SU-DHL-6 (cell line): ENCODE measurements around the gene RAE1.

Experiments
- H2AFZ ChIP-seq: fragments of 200-600 bp; sonication (generic); 2 replicates; pipeline ENCODE4 v1.6.1; 2014; ENCODE audit warnings: low read depth, mild to moderate bottlenecking, moderate library complexity, mixed read lengths, antibody characterized with exemption, low read length; ENCODE audit not compliant: severe bottlenecking
- H3F3A ChIP-seq: fragments of 200-600 bp; shearing (Covaris generic); 2 replicates; pipeline ENCODE4 v1.6.0; 2016; ENCODE audit warnings: antibody characterized with exemption, mild to moderate bottlenecking; ENCODE audit not compliant: insufficient read depth
- H3K27ac ChIP-seq: fragments of 200-600 bp; sonication (generic); 2 replicates; pipeline ENCODE4 v1.5.1; 2016; ENCODE audit warnings: low read depth, mild to moderate bottlenecking, low read length, moderate library complexity, mixed read lengths
- H3K27me3 ChIP-seq: fragments of 200-600 bp; sonication (generic), shearing (Covaris generic); 2 replicates; pipeline ENCODE4 v1.6.0; 2014; ENCODE audit warnings: mild to moderate bottlenecking, low read length
- H3K36me3 ChIP-seq: fragments of 200-600 bp; sonication (generic); 2 replicates; pipeline ENCODE4 v1.6.1; 2014; ENCODE audit warnings: mild to moderate bottlenecking, low read length, mixed read lengths
- H3K4me2 ChIP-seq: fragments of 300-600, 200-600 bp; shearing (Covaris generic), sonication (generic); 2 replicates; pipeline ENCODE4 v1.6.0; 2014; ENCODE audit warnings: low read length, low read depth, mild to moderate bottlenecking; ENCODE audit not compliant: poor library complexity, severe bottlenecking
- H3K4me3 ChIP-seq: fragments of 200-600 bp; sonication (generic); 2 replicates; pipeline ENCODE4 v1.5.1; 2014; ENCODE audit warnings: antibody characterized with exemption, low read length, mild to moderate bottlenecking, mixed read lengths; ENCODE audit not compliant: insufficient read depth, poor library complexity, severe bottlenecking
- H3K79me2 ChIP-seq: fragments of 200-600 bp; sonication (generic); 2 replicates; pipeline ENCODE4 v1.6.1; 2014; ENCODE audit warnings: mild to moderate bottlenecking, low read length, moderate library complexity; ENCODE audit not compliant: insufficient read depth
- H3K9ac ChIP-seq: fragments of 200-600 bp; sonication (generic); 2 replicates; pipeline ENCODE4 v1.7.0; 2014; ENCODE audit warnings: mild to moderate bottlenecking, low read length
- H3K9me2 ChIP-seq: fragments of 200-600 bp; sonication (generic); replicated peaks from 2 replicates; pipeline ENCODE4 v1.6.1; 2014; ENCODE audit warnings: low read length; ENCODE audit not compliant: insufficient read depth
- H3K9me3 ChIP-seq: fragments of 200-600 bp; sonication (generic); 2 replicates; pipeline ENCODE4 v1.6.1; 2014; ENCODE audit warnings: low read length, mixed read lengths; ENCODE audit not compliant: insufficient read depth
- H4K20me1 ChIP-seq: fragments of 200-600 bp; sonication (generic); 2 replicates; pipeline ENCODE4 v1.6.1; 2014; ENCODE audit warnings: low read depth, mild to moderate bottlenecking, antibody characterized with exemption, low read length, moderate library complexity, mixed read lengths
- EZH2phosphoT487 ChIP-seq: fragments of 200-600 bp; sonication (generic), shearing (Covaris generic); conservative IDR thresholded peaks from 2 replicates; pipeline ENCODE4 v1.6.1; 2018; ENCODE audit warnings: mild to moderate bottlenecking, antibody characterized with exemption, low read length, moderate library complexity, mixed read lengths
- TF ChIP-seq, protein P1 (sequence below): fragments of 200-600 bp; sonication (generic); IDR thresholded peaks from one replicate; pipeline ENCODE4 v1.5.1; 2017; ENCODE audit warnings: antibody characterized with exemption, mild to moderate bottlenecking, low read length, moderate library complexity; ENCODE audit not compliant: insufficient read depth, poor library complexity, severe bottlenecking

RAE1 gene

DNA sequence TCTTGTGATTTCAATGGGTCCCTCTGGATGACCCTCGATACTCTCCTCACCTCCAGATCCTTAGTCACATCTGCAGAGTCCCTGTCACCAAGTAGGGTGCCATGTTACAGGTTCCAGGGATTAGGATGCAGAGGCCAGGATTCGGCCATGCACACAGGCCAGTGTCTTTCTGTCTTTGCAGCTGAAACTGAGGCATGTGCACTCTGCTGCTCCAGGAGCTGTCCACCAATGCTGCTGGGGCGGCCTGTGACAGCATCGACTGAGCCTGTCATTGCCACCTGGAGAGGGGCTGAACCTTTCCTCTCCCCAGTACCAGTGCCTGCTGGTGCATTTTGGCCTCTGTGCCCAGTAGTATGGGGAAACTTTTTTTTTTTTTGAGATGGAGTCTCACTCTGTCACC, 35.7 kb downstream of the RAE1 start:
- no peaks in the 10 kb centered on the region for H4K20me1 ChIP-seq
- no peaks in the 10 kb centered on the region for H3K9me2 ChIP-seq
- no peaks in the 10 kb centered on the region for H3K9me3 ChIP-seq
- TF ChIP-seq, protein P1, sequence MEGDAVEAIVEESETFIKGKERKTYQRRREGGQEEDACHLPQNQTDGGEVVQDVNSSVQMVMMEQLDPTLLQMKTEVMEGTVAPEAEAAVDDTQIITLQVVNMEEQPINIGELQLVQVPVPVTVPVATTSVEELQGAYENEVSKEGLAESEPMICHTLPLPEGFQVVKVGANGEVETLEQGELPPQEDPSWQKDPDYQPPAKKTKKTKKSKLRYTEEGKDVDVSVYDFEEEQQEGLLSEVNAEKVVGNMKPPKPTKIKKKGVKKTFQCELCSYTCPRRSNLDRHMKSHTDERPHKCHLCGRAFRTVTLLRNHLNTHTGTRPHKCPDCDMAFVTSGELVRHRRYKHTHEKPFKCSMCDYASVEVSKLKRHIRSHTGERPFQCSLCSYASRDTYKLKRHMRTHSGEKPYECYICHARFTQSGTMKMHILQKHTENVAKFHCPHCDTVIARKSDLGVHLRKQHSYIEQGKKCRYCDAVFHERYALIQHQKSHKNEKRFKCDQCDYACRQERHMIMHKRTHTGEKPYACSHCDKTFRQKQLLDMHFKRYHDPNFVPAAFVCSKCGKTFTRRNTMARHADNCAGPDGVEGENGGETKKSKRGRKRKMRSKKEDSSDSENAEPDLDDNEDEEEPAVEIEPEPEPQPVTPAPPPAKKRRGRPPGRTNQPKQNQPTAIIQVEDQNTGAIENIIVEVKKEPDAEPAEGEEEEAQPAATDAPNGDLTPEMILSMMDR, result no peak
- no peaks in the 10 kb centered on the region for H3K36me3 ChIP-seq
- H3K4me3 ChIP-seq, result no peak overlapping the region
- H3K9ac ChIP-seq, result no peak overlapping the region
- no peak overlapping the region for H3K27ac ChIP-seq
- H3K4me2 ChIP-seq, result no peak overlapping the region
- H3K79me2 ChIP-seq, result 0 out of 2 replicates have a peak, but pooled peaks cover 3% of the 10 kb centered on the region
- H2AFZ ChIP-seq, result no peak overlapping the region
- H3F3A ChIP-seq, result peaks cover 31% of the 10 kb centered on the region
- H3K27me3 ChIP-seq, result no peaks in the 10 kb centered on the region

DNA sequence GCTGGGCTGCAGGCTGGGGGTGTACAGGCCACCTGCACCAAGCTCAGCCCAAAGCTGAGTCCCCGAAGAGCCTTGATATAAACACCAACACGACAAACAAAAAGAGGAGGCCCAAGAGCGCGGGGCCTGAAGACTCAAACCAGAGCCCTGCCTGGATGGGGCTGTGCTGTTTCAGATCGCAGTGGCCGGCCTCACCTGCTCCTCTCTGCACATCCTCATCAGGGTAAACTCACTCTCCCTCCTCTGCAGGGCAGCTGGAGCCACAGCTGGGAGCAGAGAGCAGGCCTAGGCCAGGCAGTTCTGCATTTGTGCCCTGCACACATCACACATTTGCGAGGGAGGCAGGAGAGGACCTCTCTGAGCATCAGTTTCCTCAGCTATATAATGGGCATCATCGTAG, 36.4 kb downstream of the RAE1 start:
- no peak overlapping the region for H3K4me3 ChIP-seq
- H3K4me2 ChIP-seq, result no peak overlapping the region
- H3K36me3 ChIP-seq, result no peaks in the 10 kb centered on the region
- H3K79me2 ChIP-seq, result peaks cover 9% of the 10 kb centered on the region
- H3F3A ChIP-seq, result peaks cover 36% of the 10 kb centered on the region
- H2AFZ ChIP-seq, result no peak overlapping the region
- no peak overlapping the region for H3K9ac ChIP-seq
- H3K9me2 ChIP-seq, result no peaks in the 10 kb centered on the region
- H3K27me3 ChIP-seq, result no peaks in the 10 kb centered on the region
- peak overlapping the region; percentile 98; the same call in 1 of the 2 replicates for H3K27ac ChIP-seq
- no peaks in the 10 kb centered on the region for H3K9me3 ChIP-seq
- TF ChIP-seq, protein P1, result no peak
- no peak for TF ChIP-seq EZH2phosphoT487
- no peaks in the 10 kb centered on the region for H4K20me1 ChIP-seq

DNA sequence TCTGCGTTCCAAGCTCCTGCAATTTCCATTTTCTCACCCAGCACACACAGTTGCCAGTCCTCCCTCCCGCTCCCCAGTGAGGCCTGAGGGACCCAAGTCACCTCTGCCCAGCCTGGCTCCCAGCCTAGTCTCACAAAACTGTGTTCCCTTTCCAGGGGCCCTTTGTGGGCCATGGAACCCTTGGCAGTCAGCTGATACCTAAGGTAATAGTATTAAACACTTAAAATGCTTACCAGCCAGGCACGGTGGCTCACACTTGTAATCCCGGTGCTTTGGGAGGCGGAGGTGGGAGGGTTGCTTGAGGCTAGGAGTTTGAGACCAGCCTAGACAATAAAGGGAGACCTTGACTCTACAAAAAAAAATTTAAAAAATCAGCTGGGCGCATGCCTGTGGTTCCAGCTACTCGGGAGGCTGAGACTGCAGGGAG, 36.9 kb downstream of the RAE1 start:
- Histone ChIP-seq H3K27me3 (no peaks in the 10 kb centered on the region), H3K27ac (peak overlapping the region; percentile 98; the same call in 1 of the 2 replicates), H3K79me2 (peaks cover 14% of the 10 kb centered on the region), H4K20me1 (no peaks in the 10 kb centered on the region), H3K4me2 (no peak overlapping the region), H3K9me3 (no peaks in the 10 kb centered on the region), H3K36me3 (no peaks in the 10 kb centered on the region), H3F3A (peaks cover 41% of the 10 kb centered on the region), H2AFZ (no peak overlapping the region), H3K4me3 (no peak overlapping the region), H3K9me2 (no peaks in the 10 kb centered on the region), H3K9ac (no peak overlapping the region)
- TF ChIP-seq, protein P1, result no peak
- no peak for TF ChIP-seq EZH2phosphoT487
